ENCODE data around the gene MEMO1. TPM values are rescaled to one million over a fixed set of nuclear protein-coding genes. Genes with fewer than 3 reads are reported as not detected.
A peak's percentile ranks its signal among the peaks of the same experiment; 100 is the strongest.
"Not testable (repeated sequence)": the region's sequence is repeated elsewhere in the genome, so short reads cannot be mapped to it uniquely, and the experiment has no call there.

MEMO1 gene
- total and polyA plus RNA-seq, 11 donors = 20.1 to 94.8 (median 53.0) TPM

DNA sequence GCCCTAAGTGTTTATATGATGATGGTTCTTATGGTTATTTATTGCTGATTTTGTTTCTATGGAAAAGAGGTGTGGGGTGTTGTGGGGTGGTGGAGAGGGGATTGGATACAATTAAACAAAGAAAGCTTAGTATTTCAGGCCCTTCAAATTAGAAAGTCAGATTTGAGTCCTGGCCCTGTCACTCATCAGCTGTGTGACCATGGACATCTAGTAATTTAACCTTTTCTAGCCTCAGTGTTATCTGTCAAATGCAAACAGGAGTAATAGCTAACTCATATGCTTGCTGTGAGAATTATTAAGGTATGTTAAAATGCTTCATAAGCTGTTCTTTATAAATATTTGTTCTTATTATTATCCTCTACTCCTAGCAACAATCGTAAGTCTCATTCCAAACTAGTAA, 2.1 kb upstream of the MEMO1 start:
- intact Hi-C loops (cut with DNase I) = loop anchor here in 6 of 10 donors (5.0 to 10.0 kb wide), 6 partner anchors 49 to 344 kb away; partner anchors contain the start of genes SPAST (in 2 of the 6), BIRC6 (in 1 of the 6) and SLC30A6 (in 1 of the 6)

DNA sequence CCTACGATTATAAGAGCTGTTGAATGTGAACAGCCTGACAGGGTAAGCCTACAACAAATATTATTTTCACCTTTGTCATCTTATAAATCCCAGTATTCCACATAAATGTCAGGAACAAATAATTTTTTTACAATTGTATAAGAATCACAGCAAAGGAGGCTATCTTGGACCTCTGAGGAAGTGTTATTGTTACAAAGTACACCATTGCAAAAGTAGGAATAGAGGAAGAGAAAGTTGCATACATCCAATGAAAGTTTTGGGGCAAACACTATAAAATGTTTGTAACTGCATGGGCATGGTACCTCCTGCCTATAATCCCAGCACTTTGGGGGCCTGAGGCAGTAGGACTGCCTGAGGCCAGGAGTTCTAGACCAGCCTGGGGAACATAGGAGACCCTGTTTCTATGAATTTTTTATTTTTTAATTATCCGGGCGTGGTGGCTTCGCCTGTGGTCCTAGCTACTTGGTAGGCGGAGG, 715 bp upstream of the MEMO1 start:
- ATAC-seq (no peak), DNase-seq (no peak)
- 75 to 81% (median 79%) methylated on average over 5 of the region's 5 CpGs for WGBS, 4 donors
- intact Hi-C loops (cut with DNase I) = loop anchor here in 7 of 10 donors (1.0 to 10.0 kb wide), 9 partner anchors 51 to 346 kb away; partner anchors contain the start of genes SPAST (in 5 of the 7), BIRC6 (in 1 of the 7) and SLC30A6 (in 1 of the 7)
- H3K36me3 ChIP-seq = peaks cover 0 to 21% (median 6%) of the 10 kb centered on the region in 9 donors
- TF ChIP-seq, protein P1, sequence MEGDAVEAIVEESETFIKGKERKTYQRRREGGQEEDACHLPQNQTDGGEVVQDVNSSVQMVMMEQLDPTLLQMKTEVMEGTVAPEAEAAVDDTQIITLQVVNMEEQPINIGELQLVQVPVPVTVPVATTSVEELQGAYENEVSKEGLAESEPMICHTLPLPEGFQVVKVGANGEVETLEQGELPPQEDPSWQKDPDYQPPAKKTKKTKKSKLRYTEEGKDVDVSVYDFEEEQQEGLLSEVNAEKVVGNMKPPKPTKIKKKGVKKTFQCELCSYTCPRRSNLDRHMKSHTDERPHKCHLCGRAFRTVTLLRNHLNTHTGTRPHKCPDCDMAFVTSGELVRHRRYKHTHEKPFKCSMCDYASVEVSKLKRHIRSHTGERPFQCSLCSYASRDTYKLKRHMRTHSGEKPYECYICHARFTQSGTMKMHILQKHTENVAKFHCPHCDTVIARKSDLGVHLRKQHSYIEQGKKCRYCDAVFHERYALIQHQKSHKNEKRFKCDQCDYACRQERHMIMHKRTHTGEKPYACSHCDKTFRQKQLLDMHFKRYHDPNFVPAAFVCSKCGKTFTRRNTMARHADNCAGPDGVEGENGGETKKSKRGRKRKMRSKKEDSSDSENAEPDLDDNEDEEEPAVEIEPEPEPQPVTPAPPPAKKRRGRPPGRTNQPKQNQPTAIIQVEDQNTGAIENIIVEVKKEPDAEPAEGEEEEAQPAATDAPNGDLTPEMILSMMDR (IDR thresholded peaks at IDR 0.05) = no peak
- TF ChIP-seq POLR2A (IDR thresholded peaks at IDR 0.05) = no peak
- peaks cover 0 to 41% (median 24%) of the 10 kb centered on the region in 12 donors for H3K4me1 ChIP-seq
- H3K4me3 ChIP-seq = peak overlapping the region in 11 of 12 donors; percentile 68 to 98 (median 89)
- peak overlapping the region in 11 of 12 donors; percentile 90 to 99 (median 93) for H3K27ac ChIP-seq
- H3K27me3 ChIP-seq = no peaks in the 10 kb centered on the region
- no peaks in the 10 kb centered on the region for H3K9me3 ChIP-seq

More for the DNA sequence above, 2.1 kb upstream of the MEMO1 start:
- TF ChIP-seq, protein P1 (IDR thresholded peaks at IDR 0.05) = no peak
- no peak for TF ChIP-seq POLR2A (IDR thresholded peaks at IDR 0.05)
- DNase-seq (no peak), ATAC-seq (no peak)
- Histone ChIP-seq H3K4me3 (no peak overlapping the region), H3K27me3 (no peaks in the 10 kb centered on the region), H3K9me3 (no peaks in the 10 kb centered on the region), H3K36me3 (peaks cover 0 to 35% (median 10%) of the 10 kb centered on the region in 9 donors), H3K27ac (peak overlapping the region in 1 of 12 donors; percentile 98), H3K4me1 (peaks cover 0 to 27% (median 15%) of the 10 kb centered on the region in 12 donors)
- 89 to 100% (median 97%) methylated on average over 1 of the region's 1 CpG for WGBS, 4 donors

DNA sequence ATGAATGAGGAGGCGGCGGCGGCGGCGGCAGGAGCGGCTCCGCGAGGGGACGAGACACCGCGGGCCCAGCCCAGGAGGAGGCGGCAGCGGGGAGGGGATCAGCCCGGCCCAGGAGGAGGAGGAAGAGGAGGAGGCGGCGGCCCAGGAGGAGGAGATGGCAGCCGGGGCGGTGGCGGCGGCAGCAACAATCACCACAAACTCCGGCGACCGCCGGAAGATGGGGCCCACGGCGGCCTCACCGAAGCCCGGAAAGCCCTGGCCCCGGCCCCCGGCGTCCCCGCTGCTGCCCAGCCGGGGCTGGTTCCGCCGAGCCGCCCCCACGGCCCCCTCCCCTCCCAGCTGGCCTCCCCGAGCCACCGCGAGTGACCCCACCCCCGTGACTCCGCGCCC, 533 bp downstream of the MEMO1 start:
- H3K9me3 ChIP-seq, H3K27me3 ChIP-seq: not testable (repeated sequence)
- WGBS, 4 donors = 0 to 2% (median 1%) methylated on average over 9 to 30 of the region's 43 CpGs; no CpG with 5 or more reads in 1 of the 4 donors
- ATAC-seq (peak; percentile 49 to 88 (median 81)), DNase-seq (peak; percentile 49 to 82 (median 65))
- Histone ChIP-seq H3K27ac (peak overlapping the region; percentile 90 to 99 (median 94)), H3K4me3 (peak overlapping the region; percentile 28 to 98 (median 88)), H3K4me1 (peaks cover 0 to 53% (median 26%) of the 10 kb centered on the region in 12 donors), H3K36me3 (peaks cover 0 to 10% (median 0%) of the 10 kb centered on the region in 9 donors)
- intact Hi-C loops (cut with DNase I) = loop anchor here in 7 of 10 donors (2.0 to 10.0 kb wide), 7 partner anchors 52 to 347 kb away; partner anchors contain the start of genes SPAST (in 4 of the 7), BIRC6 (in 1 of the 7) and SLC30A6 (in 1 of the 7)

DNA sequence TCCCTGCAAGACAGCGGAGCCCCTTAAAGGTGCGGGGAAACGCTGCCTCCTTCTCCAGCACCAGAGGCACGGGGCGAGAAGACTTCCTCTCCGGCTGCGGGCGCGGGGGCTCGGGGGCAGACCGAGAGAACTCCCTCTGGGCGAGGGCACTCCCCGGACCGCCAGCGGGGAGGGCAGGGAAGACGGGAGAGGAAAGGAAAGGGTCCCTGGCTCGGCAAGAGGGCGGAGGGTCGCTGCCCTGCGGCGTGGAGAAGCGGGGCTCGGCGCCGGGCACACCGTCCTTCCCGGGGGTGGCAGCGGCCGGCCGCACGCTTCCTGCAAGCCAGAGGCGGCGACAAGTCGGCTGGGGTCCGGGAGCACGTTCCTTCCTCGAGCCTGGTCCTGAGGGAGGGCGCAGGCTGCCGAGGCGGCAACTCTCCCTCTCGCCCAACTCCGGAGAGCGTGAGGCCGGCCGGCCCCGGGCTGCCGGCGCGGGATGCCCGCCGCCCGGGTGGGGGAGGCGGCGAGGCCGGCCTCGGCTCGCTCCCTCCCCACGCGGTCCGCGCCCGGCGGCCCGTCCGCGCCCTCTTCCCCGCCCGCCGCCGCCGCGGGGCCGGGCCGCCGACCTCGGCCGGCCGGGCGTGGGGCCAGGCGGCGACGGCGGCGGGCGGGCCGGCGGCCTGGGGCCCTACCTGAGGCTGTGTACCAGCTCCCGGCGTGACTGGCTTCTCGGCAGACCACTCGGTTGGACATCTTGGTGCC, 1.1 kb downstream of the MEMO1 start:
- Histone ChIP-seq H3K9me3 (no peaks in the 10 kb centered on the region), H3K4me3 (peak overlapping the region; percentile 68 to 98 (median 88)), H3K27me3 (no peaks in the 10 kb centered on the region), H3K36me3 (peaks cover 0 to 8% (median 0%) of the 10 kb centered on the region in 9 donors), H3K4me1 (peaks cover 0 to 59% (median 26%) of the 10 kb centered on the region in 12 donors), H3K27ac (peak overlapping the region; percentile 86 to 99 (median 93))
- ATAC-seq (peak in 1 of 4 donors; percentile 6), DNase-seq (peak; percentile 35 to 76 (median 47))
- no peak for TF ChIP-seq POLR2A (IDR thresholded peaks at IDR 0.05)
- TF ChIP-seq, protein P1 (IDR thresholded peaks at IDR 0.05) = no peak
- intact Hi-C loops (cut with DNase I) = loop anchor here in 7 of 10 donors (2.0 to 10.0 kb wide), 10 partner anchors 52 to 348 kb away; partner anchors contain the start of genes SPAST (in 4 of the 7), BIRC6 (in 1 of the 7) and SLC30A6 (in 1 of the 7)
- WGBS, 4 donors = 0 to 1% (median 0%) methylated on average over 10 to 91 of the region's 91 CpGs
